GM18951 (cell line): ENCODE measurements around the gene TCEA2.
A peak's percentile ranks its signal among the peaks of the same experiment; 100 is the strongest.

ENCODE experiments used
- POLR2A ChIP-seq: IDR thresholded peaks from 4 replicates; pipeline ENCODE4 v1.6.1; 2011; ENCODE audit warnings: mild to moderate bottlenecking; ENCODE audit not compliant: insufficient read length, insufficient read depth; ENCODE audit errors: extremely low read depth
- in situ Hi-C: fragments of 300-500 bp; cut with MboI; formaldehyde crosslinking; loops from one replicate; pipeline ENCODE4 v1.12.0; 2022; ENCODE audit warnings: low sequenced_read_pairs, mixed read lengths, inconsistent platforms; ENCODE audit not compliant: unreplicated experiment

Gene TCEA2

GRCh38 chr20:64069209-64069613, 6.2 kb downstream of the TCEA2 start:
- no peak for TF ChIP-seq POLR2A
- in situ Hi-C loops = no loop called here

GRCh38 chr20:64069614-64070243, 6.7 kb downstream of the TCEA2 start:
- in situ Hi-C loops = no loop called here
- no peak for TF ChIP-seq POLR2A

DNA sequence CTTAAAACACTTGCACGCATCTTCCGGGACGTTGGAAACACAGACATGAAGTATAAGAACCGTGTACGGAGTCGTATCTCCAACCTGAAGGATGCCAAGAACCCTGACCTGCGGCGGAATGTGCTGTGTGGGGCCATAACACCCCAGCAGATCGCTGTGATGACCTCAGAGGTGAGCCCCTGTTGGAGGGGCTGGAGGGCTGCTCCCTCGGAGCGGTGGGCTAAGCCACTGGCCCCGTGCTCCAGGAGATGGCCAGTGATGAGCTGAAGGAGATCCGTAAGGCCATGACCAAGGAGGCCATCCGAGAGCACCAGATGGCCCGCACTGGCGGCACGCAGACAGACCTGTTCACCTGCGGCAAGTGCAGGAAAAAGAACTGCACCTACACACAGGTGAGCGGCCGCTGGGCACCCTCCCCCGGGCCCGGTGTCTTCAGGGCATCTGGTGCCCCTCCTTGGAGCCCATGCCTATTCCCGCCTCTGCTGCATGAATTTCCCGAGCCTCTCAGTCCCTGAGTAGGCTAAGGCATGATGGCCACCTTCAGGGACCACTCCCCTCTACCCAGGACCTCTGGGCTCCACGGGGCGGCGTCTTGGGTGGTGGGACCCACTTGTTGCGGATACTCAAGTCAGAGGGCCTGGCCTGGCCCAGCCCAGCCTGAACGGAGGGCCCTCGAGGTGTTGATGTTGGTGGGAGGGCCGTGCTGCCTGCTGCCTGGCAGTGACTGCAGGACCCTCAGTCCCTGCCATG, 7.4 kb downstream of the TCEA2 start:
- in situ Hi-C loops = no loop called here

GRCh38 chr20:64071341-64072332, 8.6 kb downstream of the TCEA2 start:
- peak; percentile 18 for TF ChIP-seq POLR2A
- in situ Hi-C loops = no loop called here

More for the DNA sequence above, 7.4 kb downstream of the TCEA2 start:
- TF ChIP-seq POLR2A = no peak

- in situ Hi-C loops = no loop called here
- no peak for TF ChIP-seq POLR2A
Observed at GRCh38 chr20:64072498-64073063, 9.6 kb downstream of the TCEA2 start.

- TF ChIP-seq POLR2A = no peak
- in situ Hi-C loops = no loop called here
Observed at GRCh38 chr20:64073476-64074183, 10.6 kb downstream of the TCEA2 start.

DNA sequence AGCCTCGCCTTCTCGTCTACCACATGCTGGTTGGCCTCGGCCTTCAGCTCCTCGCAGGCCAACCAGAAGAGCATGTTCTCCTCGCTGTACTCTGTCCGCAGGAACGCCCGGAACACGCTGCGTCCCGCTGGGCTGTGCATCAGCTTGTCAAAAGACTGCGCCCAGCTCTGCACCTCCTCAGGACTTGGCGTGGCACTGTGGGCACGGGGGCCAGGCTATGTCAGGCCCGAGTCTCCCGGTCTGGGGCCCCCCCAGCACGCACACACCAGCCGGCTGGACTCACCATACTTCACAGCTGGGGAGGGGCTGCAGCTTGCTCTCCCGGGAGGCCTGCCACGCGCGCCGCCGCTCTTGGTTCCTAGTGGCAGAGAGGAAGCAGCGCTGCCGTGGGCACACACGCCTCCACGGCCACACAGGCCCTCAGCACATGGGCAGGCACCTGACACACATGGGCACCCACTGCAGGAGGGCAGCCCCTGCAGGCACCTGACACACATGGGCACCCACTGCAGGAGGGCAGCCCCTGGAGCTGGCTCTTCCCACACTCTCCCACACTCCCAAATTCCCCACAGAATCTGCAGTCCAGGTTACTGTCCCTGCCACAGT, 11.3 kb downstream of the TCEA2 start:
- no peak for TF ChIP-seq POLR2A
- in situ Hi-C loops = no loop called here

GRCh38 chr20:64074963-64075362, 12.0 kb downstream of the TCEA2 start:
- in situ Hi-C loops = no loop called here

DNA sequence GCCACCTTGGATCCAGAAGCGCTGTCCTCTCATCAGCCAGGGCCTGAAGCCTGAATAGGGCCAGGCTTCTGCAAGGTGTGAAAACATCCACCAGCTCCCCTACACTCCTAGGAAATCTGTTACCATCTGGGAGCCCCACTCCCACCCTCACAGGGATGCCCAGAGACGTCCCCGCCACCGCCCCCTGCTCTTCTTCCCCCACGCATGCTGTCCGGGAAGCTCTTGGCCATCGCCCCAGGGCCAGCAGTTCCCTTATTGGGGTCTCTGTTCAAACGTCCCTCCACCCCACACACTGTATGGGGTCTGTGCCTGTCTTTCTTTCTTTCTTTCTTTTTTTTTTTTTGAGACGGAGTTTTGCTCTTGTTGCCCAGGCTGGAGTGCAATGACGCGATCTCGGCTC, 12.6 kb downstream of the TCEA2 start:
- no peak for TF ChIP-seq POLR2A
- in situ Hi-C loops = no loop called here

More at GRCh38 chr20:64074963-64075362, 12.0 kb downstream of the TCEA2 start:
- TF ChIP-seq POLR2A = no peak

GRCh38 chr20:64076061-64076997, 13.3 kb downstream of the TCEA2 start:
- TF ChIP-seq POLR2A = no peak
- in situ Hi-C loops = no loop called here

DNA sequence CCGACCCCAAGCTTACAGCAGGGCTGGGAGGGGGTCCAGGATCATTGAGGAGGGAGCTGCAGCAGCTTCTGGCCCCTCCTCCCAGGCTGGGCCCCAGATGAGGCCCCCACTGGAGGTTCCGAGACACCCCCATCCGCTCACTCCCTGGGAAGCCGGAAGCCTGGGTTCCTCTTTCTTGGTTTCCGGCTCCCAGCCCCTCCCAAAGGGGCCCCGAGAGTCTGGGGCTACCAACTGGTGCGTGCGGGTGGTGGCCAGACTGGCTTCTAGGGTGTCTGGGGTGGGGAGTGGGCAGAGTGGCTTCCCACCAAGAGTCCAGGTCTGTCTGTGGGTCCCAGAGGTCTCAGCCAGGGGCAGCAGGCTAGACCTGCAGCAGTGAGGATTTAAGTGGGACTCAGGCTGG, 14.1 kb downstream of the TCEA2 start:
- peak; percentile 51 for TF ChIP-seq POLR2A
- in situ Hi-C loops = no loop called here
